Cardiac fibroblast (primary cell): ENCODE results near the gene SYNE2.
A peak's percentile ranks its signal among the peaks of the same experiment; 100 is the strongest.

ENCODE experiments used
- DNase-seq, 2 donors: peaks; one replicate each; pipeline versions ENCODE4 v3.0.0 to v3.0.0-alpha.2; 2010; ENCODE audit warnings: low read depth in 2 of 2
- H3K4me3 ChIP-seq, 2 donors: replicated peaks in 1 of 2; 1 replicate in 1 of 2; 2 replicates in 1 of 2; pipeline ENCODE4 v1.5.1; 2011; ENCODE audit warnings: low read depth in 2 of 2, low read length in 2 of 2, mild to moderate bottlenecking in 2 of 2, moderate library complexity in 1 of 2
- CTCF ChIP-seq: IDR thresholded peaks from one replicate; pipeline ENCODE4 v1.5.1; 2011; ENCODE audit warnings: low read depth, mild to moderate bottlenecking, low read length, inconsistent platforms

SYNE2 gene

DNA sequence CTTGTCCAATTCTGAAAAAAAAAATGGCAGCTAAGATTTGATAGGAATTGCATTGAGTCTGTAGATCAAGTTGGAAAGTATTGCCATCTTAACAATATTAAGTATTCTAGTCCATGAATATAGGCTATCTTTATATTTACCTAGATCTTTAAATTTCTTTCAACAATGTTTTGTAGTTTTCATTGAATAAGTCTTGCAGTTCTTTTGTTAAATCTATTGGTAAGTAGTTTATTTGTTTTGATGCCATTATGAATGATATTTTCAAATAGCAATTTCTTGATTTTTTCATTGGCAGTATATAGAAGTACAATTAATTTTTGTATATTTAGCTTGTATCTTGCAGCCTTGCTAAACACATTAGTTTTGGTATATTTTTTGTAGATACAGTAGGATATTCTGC is 71.6 kb downstream of the SYNE2 start:
- TF ChIP-seq CTCF, result no peak
- no peak overlapping the region for H3K4me3 ChIP-seq

DNA sequence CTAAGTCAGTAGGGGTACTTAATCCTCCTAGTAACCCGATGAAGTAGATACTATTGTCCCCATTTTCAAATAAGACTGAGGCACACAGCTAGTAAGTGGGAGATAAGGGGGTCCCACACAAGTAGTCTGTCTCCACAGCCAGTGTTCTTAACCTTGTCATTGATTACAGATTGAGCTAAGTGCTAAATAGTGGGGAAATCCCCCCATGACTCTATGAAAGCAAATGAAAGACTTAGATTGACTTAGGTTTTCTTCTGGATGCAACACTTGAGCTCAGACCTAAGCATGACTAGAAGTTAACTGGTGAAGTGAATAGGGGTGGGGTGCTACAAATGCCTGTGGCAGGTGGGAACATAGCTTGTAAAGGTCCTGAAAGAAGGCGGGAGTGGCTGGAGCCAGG is 73.8 kb downstream of the SYNE2 start:
- no peak for DNase-seq
- TF ChIP-seq CTCF, result no peak
- H3K4me3 ChIP-seq, result no peak overlapping the region

More for the DNA sequence above, 71.6 kb downstream of the SYNE2 start:
- no peak for DNase-seq

- TF ChIP-seq CTCF, result no peak
- no peak overlapping the region for H3K4me3 ChIP-seq
- DNase-seq, result peak; percentile 28 to 72
These were observed 76.0 kb downstream of the SYNE2 start for GRCh38 chr14:63928744-63929174.

GRCh38 chr14:63933110-63933509 is 80.3 kb downstream of the SYNE2 start:
- DNase-seq, result no peak
- H3K4me3 ChIP-seq, result no peak overlapping the region
- TF ChIP-seq CTCF, result no peak

DNA sequence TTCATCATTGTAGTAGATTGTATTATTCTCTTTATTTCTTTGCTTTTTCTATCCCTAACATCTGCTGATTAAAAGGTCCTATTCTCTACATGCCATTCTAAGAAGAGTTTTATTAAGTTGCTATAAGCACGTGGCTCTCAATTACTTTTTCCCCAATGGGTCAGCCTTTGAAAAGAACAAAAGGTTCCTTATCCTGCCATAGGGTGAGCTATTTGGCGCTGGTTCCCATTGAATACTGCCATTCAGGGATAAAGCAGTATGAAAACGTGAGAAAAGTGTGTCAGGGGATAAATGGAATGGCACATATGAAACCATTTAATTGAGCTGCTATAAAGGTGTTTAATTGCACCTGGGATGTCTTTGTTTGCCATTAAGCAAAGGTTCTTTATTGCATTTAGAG is 80.9 kb downstream of the SYNE2 start:
- no peak overlapping the region for H3K4me3 ChIP-seq
- TF ChIP-seq CTCF, result no peak
- DNase-seq, result no peak

GRCh38 chr14:63938198-63939005 is 85.6 kb downstream of the SYNE2 start:
- DNase-seq, result peak in 1 of 2 donors; percentile 43
- TF ChIP-seq CTCF, result no peak
- H3K4me3 ChIP-seq, result no peak overlapping the region

DNA sequence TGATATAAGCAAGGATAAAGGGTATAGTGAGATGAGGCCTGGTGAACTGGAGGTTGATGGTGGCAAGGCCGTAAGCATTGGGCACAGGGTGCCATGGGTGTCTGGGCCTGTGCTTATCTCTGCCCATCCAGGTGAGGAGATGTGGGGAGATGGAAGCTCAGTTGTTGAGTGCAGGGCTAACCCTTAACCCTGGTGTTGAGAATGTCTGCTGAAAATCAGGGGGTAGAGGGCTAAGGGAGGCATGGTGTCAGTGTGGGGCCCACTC is 86.1 kb downstream of the SYNE2 start:
- DNase-seq, result no peak
- H3K4me3 ChIP-seq, result no peak overlapping the region
- TF ChIP-seq CTCF, result no peak
